GM18526 (cell line): ENCODE measurements around the gene FOXS1.

Source experiments
- POLR2A ChIP-seq: IDR thresholded peaks from 3 replicates; pipeline ENCODE4 v1.6.1; 2011; ENCODE audit not compliant: insufficient read length; ENCODE audit errors: extremely low read depth

FOXS1 gene

GRCh38 chr20:31864521-31865400 lies 19.4 kb upstream of the FOXS1 start:
- no peak for TF ChIP-seq POLR2A

- no peak for TF ChIP-seq POLR2A
Observed at GRCh38 chr20:31863296-31864085, 18.1 kb upstream of the FOXS1 start.

GRCh38 chr20:31862506-31862905 lies 17.1 kb upstream of the FOXS1 start:
- no peak for TF ChIP-seq POLR2A

GRCh38 chr20:31862157-31862470 lies 16.7 kb upstream of the FOXS1 start:
- TF ChIP-seq POLR2A = no peak

- TF ChIP-seq POLR2A = no peak
Observed at GRCh38 chr20:31861385-31862156, 16.2 kb upstream of the FOXS1 start.

GRCh38 chr20:31861135-31861384 lies 15.7 kb upstream of the FOXS1 start:
- no peak for TF ChIP-seq POLR2A

- no peak for TF ChIP-seq POLR2A
Observed at GRCh38 chr20:31860390-31861134, 15.2 kb upstream of the FOXS1 start.

GRCh38 chr20:31859998-31860380 lies 14.6 kb upstream of the FOXS1 start:
- no peak for TF ChIP-seq POLR2A

- TF ChIP-seq POLR2A = no peak
Observed at GRCh38 chr20:31859266-31859997, 14.0 kb upstream of the FOXS1 start.

- no peak for TF ChIP-seq POLR2A
Observed at GRCh38 chr20:31858760-31859083, 13.3 kb upstream of the FOXS1 start.

GRCh38 chr20:31857861-31858759 lies 12.7 kb upstream of the FOXS1 start:
- TF ChIP-seq POLR2A = no peak

- TF ChIP-seq POLR2A = no peak
Observed at GRCh38 chr20:31856516-31856915, 11.1 kb upstream of the FOXS1 start.

- no peak for TF ChIP-seq POLR2A
Observed at GRCh38 chr20:31853481-31853880, 8.1 kb upstream of the FOXS1 start.
